Neural progenitor cell (in vitro differentiated cells): Measurements from ENCODE around the gene TRPT1.

ENCODE experiments used
- CTCF ChIP-seq: fragments of 200-600 bp; sonication (generic); IDR thresholded peaks from 2 replicates; pipeline ENCODE4 v1.5.1; 2017; ENCODE audit warnings: antibody characterized with exemption, mild to moderate bottlenecking
- EZH2 ChIP-seq: fragments of 200-600 bp; sonication (generic); IDR thresholded peaks from 2 replicates; pipeline ENCODE4 v1.6.1; 2017; ENCODE audit warnings: antibody characterized with exemption, mild to moderate bottlenecking, moderate library complexity
- EZH2phosphoT487 ChIP-seq: fragments of 200-600 bp; sonication (generic); IDR thresholded peaks from 2 replicates; pipeline ENCODE4 v1.6.1; 2017; ENCODE audit warnings: antibody characterized with exemption

GRCh38 chr11:64263021-64263946 lies 37.3 kb upstream of the TRPT1 start:
- TF ChIP-seq CTCF = peak; percentile 13
- no peak for TF ChIP-seq EZH2
- TF ChIP-seq EZH2phosphoT487 = no peak
